Measurements from ENCODE around the gene ALX4.
A peak's percentile ranks its signal among the peaks of the same experiment; 100 is the strongest.

The ALX4 gene

DNA sequence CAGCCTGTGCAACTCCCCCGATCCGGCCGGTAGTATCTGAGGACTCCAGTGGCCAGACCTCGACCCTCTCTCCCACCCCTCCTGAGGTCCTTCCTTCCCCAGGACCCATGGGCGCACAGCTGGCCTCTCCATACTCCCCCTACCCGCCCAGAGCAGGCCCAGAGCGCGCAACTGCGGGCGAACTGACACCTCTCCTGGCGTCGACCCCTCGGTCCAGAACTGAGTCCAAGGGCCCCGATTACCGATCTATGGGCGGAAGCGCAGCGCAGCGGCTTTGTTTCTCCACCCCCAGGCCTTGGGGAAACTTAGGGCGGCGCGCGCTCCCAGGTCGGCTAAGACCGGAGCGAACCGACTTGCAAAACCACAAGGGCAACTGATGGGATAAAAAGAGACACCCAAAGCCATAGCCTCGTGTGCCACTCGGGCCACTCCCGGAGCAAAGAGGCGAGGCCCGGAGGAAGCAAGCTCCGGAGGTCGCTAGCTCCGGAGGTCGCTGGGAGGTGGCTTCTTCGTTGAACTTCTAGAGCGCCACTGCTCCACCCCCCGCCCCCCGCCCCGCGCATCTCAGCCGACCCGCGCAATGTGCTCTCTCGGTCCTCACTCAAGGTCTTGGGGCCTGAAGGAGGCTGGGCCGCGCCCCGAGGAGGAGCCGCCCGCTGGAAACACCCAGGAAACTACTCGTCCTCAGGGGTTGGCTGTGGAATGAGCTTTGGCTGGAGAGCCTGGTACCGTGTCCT, 9.8 kb upstream of the ALX4 start:
- peak overlapping the region in 1 of 2 donors; percentile 28 for H3K4me3 ChIP-seq (ENCODE audit: low read length in 2 of 2)

DNA sequence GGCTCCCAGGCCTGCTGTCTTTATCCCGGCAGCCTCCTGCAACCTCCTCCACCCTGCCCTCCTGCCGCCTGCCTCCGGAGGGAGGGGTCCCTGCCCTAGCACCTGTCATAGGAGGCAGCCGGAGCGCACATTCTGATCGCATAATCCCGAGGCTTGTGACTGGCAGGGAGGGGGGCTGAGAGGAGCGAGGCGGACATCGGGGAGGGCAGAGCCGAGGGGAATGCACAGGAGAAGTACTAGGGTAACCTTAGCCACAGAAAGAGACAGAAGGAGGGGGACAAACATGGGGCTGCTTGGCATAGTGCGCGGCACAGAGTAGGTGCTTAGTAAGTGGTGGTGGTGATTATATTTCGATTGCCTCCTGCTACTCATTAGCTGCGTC, 9.2 kb upstream of the ALX4 start:
- Histone ChIP-seq H2AK5ac (ENCODE audit: low read depth, low read length) (no peak overlapping the region), H2BK120ac (ENCODE audit: low read depth, low read length) (no peak overlapping the region), H4K8ac (ENCODE audit: low read depth, low read length) (no peak overlapping the region), H2BK15ac (ENCODE audit: low read length) (no peak overlapping the region), H2BK5ac (ENCODE audit: low read length) (no peak overlapping the region), H3K4me3 (ENCODE audit: low read length in 2 of 2) (peak overlapping the region in 1 of 2 donors; percentile 28), H2BK12ac (ENCODE audit: low read length) (no peak overlapping the region), H3K4me1 (ENCODE audit: control insufficient read depth in 2 of 2, insufficient read depth in 1 of 2, low read depth in 1 of 2, low read length in 2 of 2) (peaks cover 1 to 5% of the 10 kb centered on the region in 2 donors), H3K79me1 (ENCODE audit: low read depth, low read length) (no peaks in the 10 kb centered on the region), H3K9me3 (replicated peaks in 1 of 2; ENCODE audit: control insufficient read depth in 2 of 2, insufficient read depth in 1 of 2, low read depth in 1 of 2, low read length in 2 of 2) (peaks cover 0 to 2% of the 10 kb centered on the region in 2 donors), H3K9ac (ENCODE audit: low read depth, low read length, poor library complexity) (no peak overlapping the region), H3K14ac (ENCODE audit: low read length) (peak overlapping the region; percentile 17), H4K91ac (ENCODE audit: low read depth, low read length, poor library complexity) (no peak overlapping the region), H3K4ac (ENCODE audit: low read length) (no peak overlapping the region), H3K18ac (ENCODE audit: low read length) (peak overlapping the region; percentile 30), H3K27ac (replicated peaks; ENCODE audit: low read length) (no peak overlapping the region), H3K27me3 (ENCODE audit: control insufficient read depth in 3 of 3, insufficient read depth in 3 of 3, low read depth in 1 of 3, low read length in 3 of 3) (peaks cover 73 to 100% (median 100%) of the 10 kb centered on the region in 3 experiments), H3K4me2 (ENCODE audit: insufficient read depth, low read length, poor library complexity, severe bottlenecking) (no peak overlapping the region), H3K23ac (ENCODE audit: low read depth, low read length, poor library complexity) (peak overlapping the region; percentile 58), H2AFZ (ENCODE audit: low read length) (peak overlapping the region; percentile 90), H3K36me3 (replicated peaks in 1 of 2; ENCODE audit: control insufficient read depth in 2 of 2, insufficient read depth in 2 of 2, low read length in 2 of 2) (no peaks in the 10 kb centered on the region)
- DNase-seq (ENCODE audit: low spot score) = no peak
- WGBS, 2 donors (ENCODE audit: extremely low coverage in 2 of 2, insufficient read length in 2 of 2, insufficient replicate concordance in 1 of 2) = no CpG with 5 or more reads among the region's 15 CpGs

More for the DNA sequence above, 9.8 kb upstream of the ALX4 start:
- Histone ChIP-seq H3K9me3 (replicated peaks in 1 of 2; ENCODE audit: control insufficient read depth in 2 of 2, insufficient read depth in 1 of 2, low read depth in 1 of 2, low read length in 2 of 2) (peaks cover 0 to 2% of the 10 kb centered on the region in 2 donors), H2AFZ (ENCODE audit: low read length) (peak overlapping the region; percentile 90), H2BK5ac (ENCODE audit: low read length) (no peak overlapping the region), H2BK12ac (ENCODE audit: low read length) (no peak overlapping the region), H3K4ac (ENCODE audit: low read length) (no peak overlapping the region), H2AK5ac (ENCODE audit: low read depth, low read length) (no peak overlapping the region), H4K91ac (ENCODE audit: low read depth, low read length, poor library complexity) (no peak overlapping the region), H3K27me3 (ENCODE audit: control insufficient read depth in 3 of 3, insufficient read depth in 3 of 3, low read depth in 1 of 3, low read length in 3 of 3) (peaks cover 71 to 100% (median 100%) of the 10 kb centered on the region in 3 experiments), H4K8ac (ENCODE audit: low read depth, low read length) (no peak overlapping the region), H3K36me3 (replicated peaks in 1 of 2; ENCODE audit: control insufficient read depth in 2 of 2, insufficient read depth in 2 of 2, low read length in 2 of 2) (no peaks in the 10 kb centered on the region), H3K18ac (ENCODE audit: low read length) (peak overlapping the region; percentile 81), H3K27ac (replicated peaks; ENCODE audit: low read length) (no peak overlapping the region), H2BK15ac (ENCODE audit: low read length) (no peak overlapping the region), H3K4me1 (ENCODE audit: control insufficient read depth in 2 of 2, insufficient read depth in 1 of 2, low read depth in 1 of 2, low read length in 2 of 2) (peaks cover 1 to 5% of the 10 kb centered on the region in 2 donors), H3K79me1 (ENCODE audit: low read depth, low read length) (no peaks in the 10 kb centered on the region), H3K23ac (ENCODE audit: low read depth, low read length, poor library complexity) (peak overlapping the region; percentile 58), H2BK120ac (ENCODE audit: low read depth, low read length) (no peak overlapping the region), H3K14ac (ENCODE audit: low read length) (peak overlapping the region; percentile 17), H3K9ac (ENCODE audit: low read depth, low read length, poor library complexity) (no peak overlapping the region), H3K4me2 (ENCODE audit: insufficient read depth, low read length, poor library complexity, severe bottlenecking) (peak overlapping the region; percentile 21)
- DNase-seq (ENCODE audit: low spot score) = no peak
- no CpG with 5 or more reads among the region's 53 CpGs for WGBS, 2 donors (ENCODE audit: extremely low coverage in 2 of 2, insufficient read length in 2 of 2, insufficient replicate concordance in 1 of 2)

DNA sequence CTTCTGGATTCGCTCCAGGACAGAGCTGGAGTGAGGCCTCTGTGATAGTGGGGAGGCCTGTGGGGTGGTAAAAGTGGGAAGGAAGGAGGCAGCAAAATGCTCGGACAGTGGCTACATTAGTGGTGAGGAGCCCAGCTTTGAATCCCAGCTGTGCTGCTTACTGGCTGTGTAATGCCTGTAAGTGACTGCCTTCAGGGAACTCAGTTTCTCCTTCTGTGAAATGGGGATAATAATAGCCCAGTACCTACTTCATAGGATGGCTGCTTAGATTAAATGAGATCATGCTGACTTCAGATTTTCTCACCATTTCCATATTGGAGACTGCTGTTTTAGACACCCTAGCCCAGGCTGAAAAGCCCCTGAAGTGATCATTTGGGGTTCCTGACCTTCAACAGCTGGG, 8.4 kb upstream of the ALX4 start:
- Histone ChIP-seq H2BK15ac (ENCODE audit: low read length) (no peak overlapping the region), H3K9me3 (replicated peaks in 1 of 2; ENCODE audit: control insufficient read depth in 2 of 2, insufficient read depth in 1 of 2, low read depth in 1 of 2, low read length in 2 of 2) (peaks cover 0 to 2% of the 10 kb centered on the region in 2 donors), H3K4me1 (ENCODE audit: control insufficient read depth in 2 of 2, insufficient read depth in 1 of 2, low read depth in 1 of 2, low read length in 2 of 2) (peaks cover 1 to 5% of the 10 kb centered on the region in 2 donors), H4K91ac (ENCODE audit: low read depth, low read length, poor library complexity) (no peak overlapping the region), H3K23ac (ENCODE audit: low read depth, low read length, poor library complexity) (no peak overlapping the region), H4K8ac (ENCODE audit: low read depth, low read length) (no peak overlapping the region), H3K27me3 (ENCODE audit: control insufficient read depth in 3 of 3, insufficient read depth in 3 of 3, low read depth in 1 of 3, low read length in 3 of 3) (peaks cover 76 to 100% (median 100%) of the 10 kb centered on the region in 3 experiments), H3K27ac (replicated peaks; ENCODE audit: low read length) (no peak overlapping the region), H2BK120ac (ENCODE audit: low read depth, low read length) (no peak overlapping the region), H3K36me3 (replicated peaks in 1 of 2; ENCODE audit: control insufficient read depth in 2 of 2, insufficient read depth in 2 of 2, low read length in 2 of 2) (no peaks in the 10 kb centered on the region), H2BK5ac (ENCODE audit: low read length) (no peak overlapping the region), H2AK5ac (ENCODE audit: low read depth, low read length) (no peak overlapping the region), H3K4me3 (ENCODE audit: low read length in 2 of 2) (no peak overlapping the region), H3K4me2 (ENCODE audit: insufficient read depth, low read length, poor library complexity, severe bottlenecking) (no peak overlapping the region), H3K4ac (ENCODE audit: low read length) (no peak overlapping the region), H3K18ac (ENCODE audit: low read length) (no peak overlapping the region), H3K79me1 (ENCODE audit: low read depth, low read length) (no peaks in the 10 kb centered on the region), H3K9ac (ENCODE audit: low read depth, low read length, poor library complexity) (no peak overlapping the region), H2AFZ (ENCODE audit: low read length) (no peak overlapping the region), H2BK12ac (ENCODE audit: low read length) (no peak overlapping the region), H3K14ac (ENCODE audit: low read length) (no peak overlapping the region)
- no CpG with 5 or more reads among the region's 2 CpGs for WGBS, 2 donors (ENCODE audit: extremely low coverage in 2 of 2, insufficient read length in 2 of 2, insufficient replicate concordance in 1 of 2)
- no peak for DNase-seq (ENCODE audit: low spot score)

DNA sequence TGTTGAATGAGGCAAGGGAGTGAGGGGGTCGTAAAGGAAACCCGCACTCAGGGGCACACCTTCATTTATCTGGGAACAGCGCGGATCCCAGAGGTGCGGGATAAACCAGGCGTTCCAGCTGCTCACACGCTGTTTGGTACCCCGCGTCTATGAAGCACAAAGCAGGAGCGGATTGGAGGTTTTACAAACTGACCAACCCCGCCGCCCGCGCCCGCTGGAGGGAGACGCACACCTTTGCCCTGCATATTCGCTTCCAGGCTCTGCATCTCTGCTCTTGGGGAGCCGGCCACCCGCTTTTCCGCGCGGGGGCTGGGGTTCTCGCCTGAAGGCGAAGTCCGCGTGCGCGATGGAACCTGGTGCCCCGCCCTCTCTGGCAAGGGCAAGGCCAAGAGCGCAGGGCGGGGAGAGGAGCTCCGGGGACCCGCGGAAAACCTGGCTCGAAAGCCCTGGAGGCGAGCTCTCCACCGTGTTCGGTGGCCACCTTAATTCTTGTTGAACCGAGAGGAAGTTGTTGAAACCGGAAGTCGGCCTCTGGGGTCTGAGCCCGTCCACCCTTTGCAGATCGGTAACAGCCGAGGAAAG, 6.8 kb upstream of the ALX4 start:
- no peak for DNase-seq (ENCODE audit: low spot score)
- Histone ChIP-seq H3K18ac (ENCODE audit: low read length) (peak overlapping the region; percentile 49), H2BK120ac (ENCODE audit: low read depth, low read length) (no peak overlapping the region), H3K27me3 (ENCODE audit: control insufficient read depth in 3 of 3, insufficient read depth in 3 of 3, low read depth in 1 of 3, low read length in 3 of 3) (peaks cover 77 to 100% (median 100%) of the 10 kb centered on the region in 3 experiments), H3K27ac (replicated peaks; ENCODE audit: low read length) (no peak overlapping the region), H2BK5ac (ENCODE audit: low read length) (no peak overlapping the region), H3K9me3 (replicated peaks in 1 of 2; ENCODE audit: control insufficient read depth in 2 of 2, insufficient read depth in 1 of 2, low read depth in 1 of 2, low read length in 2 of 2) (peaks cover 0 to 2% of the 10 kb centered on the region in 2 donors), H3K4ac (ENCODE audit: low read length) (no peak overlapping the region), H4K8ac (ENCODE audit: low read depth, low read length) (no peak overlapping the region), H3K79me1 (ENCODE audit: low read depth, low read length) (no peaks in the 10 kb centered on the region), H3K14ac (ENCODE audit: low read length) (no peak overlapping the region), H3K9ac (ENCODE audit: low read depth, low read length, poor library complexity) (no peak overlapping the region), H2AFZ (ENCODE audit: low read length) (peak overlapping the region; percentile 93), H3K36me3 (replicated peaks in 1 of 2; ENCODE audit: control insufficient read depth in 2 of 2, insufficient read depth in 2 of 2, low read length in 2 of 2) (no peaks in the 10 kb centered on the region), H2BK12ac (ENCODE audit: low read length) (no peak overlapping the region), H3K4me2 (ENCODE audit: insufficient read depth, low read length, poor library complexity, severe bottlenecking) (peak overlapping the region; percentile 53), H3K4me3 (ENCODE audit: low read length in 2 of 2) (peak overlapping the region; percentile 38 to 52), H4K91ac (ENCODE audit: low read depth, low read length, poor library complexity) (no peak overlapping the region), H3K4me1 (ENCODE audit: control insufficient read depth in 2 of 2, insufficient read depth in 1 of 2, low read depth in 1 of 2, low read length in 2 of 2) (peaks cover 1 to 5% of the 10 kb centered on the region in 2 donors), H3K23ac (ENCODE audit: low read depth, low read length, poor library complexity) (no peak overlapping the region), H2AK5ac (ENCODE audit: low read depth, low read length) (no peak overlapping the region), H2BK15ac (ENCODE audit: low read length) (no peak overlapping the region)
- WGBS, 2 donors (ENCODE audit: extremely low coverage in 2 of 2, insufficient read length in 2 of 2, insufficient replicate concordance in 1 of 2) = no CpG with 5 or more reads among the region's 44 CpGs
